ENCODE measurements around the gene GADD45A.
"Not testable (repeated sequence)": the region's sequence is repeated elsewhere in the genome, so short reads cannot be mapped to it uniquely, and the experiment has no call there.

The GADD45A gene

GRCh38 chr1:67723620-67724019 is 38.6 kb downstream of the GADD45A start:
- H3K36me3 ChIP-seq (ENCODE audit: insufficient read depth, low read length) = no peaks in the 10 kb centered on the region
- H3K9ac ChIP-seq (ENCODE audit: insufficient read length) = no peak overlapping the region
- no peak overlapping the region for H3K27ac ChIP-seq
- TF ChIP-seq EZH2 (IDR thresholded peaks at IDR 0.05) (no peak), FOXP2 (optimal IDR thresholded peaks at IDR 0.05; ENCODE audit: control extremely low read depth, extremely low read length, insufficient read depth) (no peak), POLR2AphosphoS5 (IDR thresholded peaks at IDR 0.05; ENCODE audit: borderline replicate concordance, low read depth, low read length) (no peak)
- no peak overlapping the region for H3K4me3 ChIP-seq
- no peak for DNase-seq (ENCODE audit: low read depth, low spot score)
- H3K9me3 ChIP-seq (ENCODE audit: low read depth, low read length) = no peaks in the 10 kb centered on the region

- no peak overlapping the region for H3K27ac ChIP-seq
- no peak for DNase-seq (ENCODE audit: low read depth, low spot score)
- TF ChIP-seq FOXP2 (optimal IDR thresholded peaks at IDR 0.05; ENCODE audit: control extremely low read depth, extremely low read length, insufficient read depth) = no peak
- TF ChIP-seq POLR2AphosphoS5 (IDR thresholded peaks at IDR 0.05; ENCODE audit: borderline replicate concordance, low read depth, low read length) = no peak
- no peak for TF ChIP-seq EZH2 (IDR thresholded peaks at IDR 0.05)
- H3K9me3 ChIP-seq (ENCODE audit: low read depth, low read length) = no peaks in the 10 kb centered on the region
- no peak overlapping the region for H3K9ac ChIP-seq (ENCODE audit: insufficient read length)
- H3K36me3 ChIP-seq (ENCODE audit: insufficient read depth, low read length) = no peaks in the 10 kb centered on the region
- H3K4me3 ChIP-seq = no peak overlapping the region
Observed at GRCh38 chr1:67724928-67725560, 40.0 kb downstream of the GADD45A start.

- Histone ChIP-seq H3K27ac (no peak overlapping the region), H3K36me3 (ENCODE audit: insufficient read depth, low read length) (no peaks in the 10 kb centered on the region), H3K4me3 (no peak overlapping the region), H3K9me3 (ENCODE audit: low read depth, low read length) (no peaks in the 10 kb centered on the region), H3K9ac (ENCODE audit: insufficient read length) (no peak overlapping the region)
- no peak for TF ChIP-seq EZH2 (IDR thresholded peaks at IDR 0.05)
- no peak for TF ChIP-seq POLR2AphosphoS5 (IDR thresholded peaks at IDR 0.05; ENCODE audit: borderline replicate concordance, low read depth, low read length)
- no peak for TF ChIP-seq FOXP2 (optimal IDR thresholded peaks at IDR 0.05; ENCODE audit: control extremely low read depth, extremely low read length, insufficient read depth)
- no peak for DNase-seq (ENCODE audit: low read depth, low spot score)
Observed at GRCh38 chr1:67726224-67726623, 41.2 kb downstream of the GADD45A start.

GRCh38 chr1:67729872-67730271 is 44.9 kb downstream of the GADD45A start:
- Histone ChIP-seq H3K36me3 (ENCODE audit: insufficient read depth, low read length) (no peaks in the 10 kb centered on the region), H3K9me3 (ENCODE audit: low read depth, low read length) (no peaks in the 10 kb centered on the region), H3K9ac (ENCODE audit: insufficient read length) (no peak overlapping the region), H3K27ac (no peak overlapping the region), H3K4me3 (no peak overlapping the region)
- TF ChIP-seq EZH2 (IDR thresholded peaks at IDR 0.05) (no peak), FOXP2 (optimal IDR thresholded peaks at IDR 0.05; ENCODE audit: control extremely low read depth, extremely low read length, insufficient read depth) (no peak), POLR2AphosphoS5 (IDR thresholded peaks at IDR 0.05; ENCODE audit: borderline replicate concordance, low read depth, low read length) (no peak)
- no peak for DNase-seq (ENCODE audit: low read depth, low spot score)

GRCh38 chr1:67730312-67730711 is 45.3 kb downstream of the GADD45A start:
- not testable (repeated sequence) for H3K4me3 ChIP-seq; DNase-seq (ENCODE audit: low read depth, low spot score); H3K36me3 ChIP-seq (ENCODE audit: insufficient read depth, low read length); H3K27ac ChIP-seq; H3K9me3 ChIP-seq (ENCODE audit: low read depth, low read length); H3K9ac ChIP-seq (ENCODE audit: insufficient read length)

- no peak for DNase-seq (ENCODE audit: low read depth, low spot score)
Observed at GRCh38 chr1:67731322-67731721, 46.3 kb downstream of the GADD45A start.

GRCh38 chr1:67732750-67733151 is 47.8 kb downstream of the GADD45A start:
- no peak overlapping the region for H3K9ac ChIP-seq (ENCODE audit: insufficient read length)
- DNase-seq (ENCODE audit: low read depth, low spot score) = no peak
- H3K27ac ChIP-seq = no peak overlapping the region
- no peaks in the 10 kb centered on the region for H3K9me3 ChIP-seq (ENCODE audit: low read depth, low read length)
- H3K4me3 ChIP-seq = no peak overlapping the region
- no peaks in the 10 kb centered on the region for H3K36me3 ChIP-seq (ENCODE audit: insufficient read depth, low read length)
- TF ChIP-seq EZH2 (IDR thresholded peaks at IDR 0.05) = no peak
- TF ChIP-seq POLR2AphosphoS5 (IDR thresholded peaks at IDR 0.05; ENCODE audit: borderline replicate concordance, low read depth, low read length) = no peak
- no peak for TF ChIP-seq FOXP2 (optimal IDR thresholded peaks at IDR 0.05; ENCODE audit: control extremely low read depth, extremely low read length, insufficient read depth)

More at GRCh38 chr1:67731322-67731721, 46.3 kb downstream of the GADD45A start:
- Histone ChIP-seq H3K27ac (no peak overlapping the region), H3K9me3 (ENCODE audit: low read depth, low read length) (no peaks in the 10 kb centered on the region), H3K4me3 (no peak overlapping the region), H3K9ac (ENCODE audit: insufficient read length) (no peak overlapping the region), H3K36me3 (ENCODE audit: insufficient read depth, low read length) (no peaks in the 10 kb centered on the region)
- TF ChIP-seq POLR2AphosphoS5 (IDR thresholded peaks at IDR 0.05; ENCODE audit: borderline replicate concordance, low read depth, low read length) (no peak), EZH2 (IDR thresholded peaks at IDR 0.05) (no peak)

GRCh38 chr1:67733681-67734322 is 48.8 kb downstream of the GADD45A start:
- no peak overlapping the region for H3K9ac ChIP-seq (ENCODE audit: insufficient read length)
- H3K4me3 ChIP-seq = no peak overlapping the region
- H3K36me3 ChIP-seq (ENCODE audit: insufficient read depth, low read length) = no peaks in the 10 kb centered on the region
- no peak overlapping the region for H3K27ac ChIP-seq
- DNase-seq (ENCODE audit: low read depth, low spot score) = no peak
- no peaks in the 10 kb centered on the region for H3K9me3 ChIP-seq (ENCODE audit: low read depth, low read length)
- TF ChIP-seq FOXP2 (optimal IDR thresholded peaks at IDR 0.05; ENCODE audit: control extremely low read depth, extremely low read length, insufficient read depth) (no peak), POLR2AphosphoS5 (IDR thresholded peaks at IDR 0.05; ENCODE audit: borderline replicate concordance, low read depth, low read length) (no peak), EZH2 (IDR thresholded peaks at IDR 0.05) (no peak)

GRCh38 chr1:67734323-67734690 is 49.3 kb downstream of the GADD45A start:
- no peak for DNase-seq (ENCODE audit: low read depth, low spot score)

More at GRCh38 chr1:67734323-67734690, 49.3 kb downstream of the GADD45A start:
- H3K9ac ChIP-seq (ENCODE audit: insufficient read length) = no peak overlapping the region
- no peak overlapping the region for H3K4me3 ChIP-seq
- no peak for TF ChIP-seq FOXP2 (optimal IDR thresholded peaks at IDR 0.05; ENCODE audit: control extremely low read depth, extremely low read length, insufficient read depth)
- TF ChIP-seq EZH2 (IDR thresholded peaks at IDR 0.05) = no peak
- no peak for TF ChIP-seq POLR2AphosphoS5 (IDR thresholded peaks at IDR 0.05; ENCODE audit: borderline replicate concordance, low read depth, low read length)
- H3K27ac ChIP-seq = no peak overlapping the region
- H3K36me3 ChIP-seq (ENCODE audit: insufficient read depth, low read length) = no peaks in the 10 kb centered on the region
- no peaks in the 10 kb centered on the region for H3K9me3 ChIP-seq (ENCODE audit: low read depth, low read length)

Data from SK-N-MC (cell line).